GM13976 (cell line): ENCODE results near the gene DAGLB.
"Not testable (repeated sequence)": the region's sequence is repeated elsewhere in the genome, so short reads cannot be mapped to it uniquely, and the experiment has no call there.

Source experiments
- DNase-seq: peaks from one replicate; pipeline ENCODE4 v3.0.0; 2012; ENCODE audit warnings: low spot score
- CTCF ChIP-seq: IDR thresholded peaks from 2 replicates; pipeline ENCODE4 v1.5.1; 2012; ENCODE audit warnings: borderline replicate concordance, mild to moderate bottlenecking; ENCODE audit not compliant: insufficient read depth; ENCODE audit errors: extremely low read depth, missing control alignments, control extremely low read depth
- in situ Hi-C: fragments of 300-500 bp; cut with MboI; formaldehyde crosslinking; loops from one replicate; pipeline ENCODE4 v1.12.0; 2022; ENCODE audit warnings: low sequenced_read_pairs, mixed read lengths, inconsistent platforms; ENCODE audit not compliant: unreplicated experiment

The DAGLB gene

GRCh38 chr7:6385909-6386560 is 61.7 kb downstream of the DAGLB start:
- in situ Hi-C loops, result no loop called here

GRCh38 chr7:6385110-6385781 is 62.5 kb downstream of the DAGLB start:
- no peak for TF ChIP-seq CTCF
- in situ Hi-C loops, result no loop called here
- DNase-seq, result no peak

More at GRCh38 chr7:6385909-6386560, 61.7 kb downstream of the DAGLB start:
- TF ChIP-seq CTCF, result no peak
- DNase-seq, result no peak

- in situ Hi-C loops, result no loop called here
- DNase-seq, result no peak
- TF ChIP-seq CTCF, result no peak
Observed at GRCh38 chr7:6384327-6384726, 63.4 kb downstream of the DAGLB start.

- DNase-seq, result no peak
- in situ Hi-C loops, result no loop called here
- no peak for TF ChIP-seq CTCF
Observed at GRCh38 chr7:6382817-6383216, 64.9 kb downstream of the DAGLB start.

GRCh38 chr7:6381846-6382245 is 65.9 kb downstream of the DAGLB start:
- not testable (repeated sequence) for DNase-seq

GRCh38 chr7:6380310-6381095 is 67.3 kb downstream of the DAGLB start:
- DNase-seq, result no peak
- TF ChIP-seq CTCF, result no peak

More at GRCh38 chr7:6381846-6382245, 65.9 kb downstream of the DAGLB start:
- in situ Hi-C loops, result not testable (repeated sequence)

GRCh38 chr7:6379886-6380285 is 67.9 kb downstream of the DAGLB start:
- no peak for TF ChIP-seq CTCF
- no peak for DNase-seq
- in situ Hi-C loops, result no loop called here

More at GRCh38 chr7:6380310-6381095, 67.3 kb downstream of the DAGLB start:
- in situ Hi-C loops, result no loop called here

GRCh38 chr7:6378556-6378955 is 69.2 kb downstream of the DAGLB start:
- in situ Hi-C loops, DNase-seq: not testable (repeated sequence)
